SH-SY5Y (cell line): ENCODE results near the gene NOTUM.

Experiments
- GATA2 ChIP-seq: IDR thresholded peaks from 2 replicates; pipeline ENCODE4 v1.6.1; 2011; ENCODE audit warnings: mild to moderate bottlenecking, low read depth, low read length
- GATA3 ChIP-seq: IDR thresholded peaks from 2 replicates; pipeline ENCODE4 v1.6.1; 2011; ENCODE audit warnings: low read depth, mild to moderate bottlenecking, low read length, moderate library complexity

GRCh38 chr17:81925860-81926450, 35.0 kb downstream of the NOTUM start:
- no peak for TF ChIP-seq GATA2
- no peak for TF ChIP-seq GATA3
